ENCODE results near the gene TTLL8. TPM values are rescaled to one million over a fixed set of nuclear protein-coding genes. Genes with fewer than 3 reads are reported as not detected.
"Not testable (repeated sequence)": the region's sequence is repeated elsewhere in the genome, so short reads cannot be mapped to it uniquely, and the experiment has no call there.

TTLL8 gene
- total and polyA plus RNA-seq, 2 donors (not counting 1 experiment from before 2014, with no cell fraction given), result not detected

- Histone ChIP-seq H3K4me2 (ENCODE audit: extremely low read depth, insufficient read depth, low read length) (no peak overlapping the region), H3K27me3 (ENCODE audit: control insufficient read depth, insufficient read depth, low read length) (no peaks in the 10 kb centered on the region), H3K9me3 (ENCODE audit: control insufficient read depth, insufficient read depth, low read depth, low read length) (no peaks in the 10 kb centered on the region), H3K36me3 (ENCODE audit: control insufficient read depth, insufficient read depth, low read length) (no peaks in the 10 kb centered on the region), H3K4me3 (replicated peaks in 1 of 4; ENCODE audit: control extremely low read depth in 1 of 4, insufficient read depth in 1 of 4, low read depth in 3 of 4, low read length in 4 of 4) (no peak overlapping the region), H3K4me1 (ENCODE audit: control insufficient read depth, extremely low read depth, insufficient read depth, low read length) (no peaks in the 10 kb centered on the region), H2AFZ (ENCODE audit: low read length) (no peak overlapping the region), H4K20me1 (ENCODE audit: control insufficient read depth, extremely low read depth, insufficient read depth, low read length) (no peaks in the 10 kb centered on the region), H3K27ac (ENCODE audit: insufficient read depth, low read length) (no peak overlapping the region), H3K9ac (ENCODE audit: insufficient read depth, low read length) (no peak overlapping the region), H3K79me2 (ENCODE audit: control insufficient read depth, insufficient read depth, low read length) (no peaks in the 10 kb centered on the region)
- DNase-seq (ENCODE audit: low read depth in 2 of 2), result no peak
- TF ChIP-seq EZH2 (IDR thresholded peaks at IDR 0.05; ENCODE audit: low read length, missing control alignments) (no peak), CTCF (conservative IDR thresholded peaks at IDR 0.05 in 1 of 2, IDR thresholded peaks at IDR 0.05 in 1 of 2; ENCODE audit: low read depth in 1 of 2, low read length in 2 of 2) (no peak)
Measured at GRCh38 chr22:49991907-49992533, 66.1 kb downstream of the TTLL8 start.

- Histone ChIP-seq H3K79me2 (ENCODE audit: control insufficient read depth, insufficient read depth, low read length) (no peaks in the 10 kb centered on the region), H3K4me1 (ENCODE audit: control insufficient read depth, extremely low read depth, insufficient read depth, low read length) (no peaks in the 10 kb centered on the region), H3K4me2 (ENCODE audit: extremely low read depth, insufficient read depth, low read length) (no peak overlapping the region), H3K9ac (ENCODE audit: insufficient read depth, low read length) (no peak overlapping the region), H4K20me1 (ENCODE audit: control insufficient read depth, extremely low read depth, insufficient read depth, low read length) (no peaks in the 10 kb centered on the region), H3K36me3 (ENCODE audit: control insufficient read depth, insufficient read depth, low read length) (no peaks in the 10 kb centered on the region), H3K4me3 (replicated peaks in 1 of 4; ENCODE audit: control extremely low read depth in 1 of 4, insufficient read depth in 1 of 4, low read depth in 3 of 4, low read length in 4 of 4) (no peak overlapping the region), H3K9me3 (ENCODE audit: control insufficient read depth, insufficient read depth, low read depth, low read length) (no peaks in the 10 kb centered on the region), H2AFZ (ENCODE audit: low read length) (no peak overlapping the region), H3K27me3 (ENCODE audit: control insufficient read depth, insufficient read depth, low read length) (no peaks in the 10 kb centered on the region), H3K27ac (ENCODE audit: insufficient read depth, low read length) (no peak overlapping the region)
- no peak for DNase-seq (ENCODE audit: low read depth in 2 of 2)
- no peak for TF ChIP-seq EZH2 (IDR thresholded peaks at IDR 0.05; ENCODE audit: low read length, missing control alignments)
- TF ChIP-seq CTCF (conservative IDR thresholded peaks at IDR 0.05 in 1 of 2, IDR thresholded peaks at IDR 0.05 in 1 of 2; ENCODE audit: low read depth in 1 of 2, low read length in 2 of 2), result no peak
Measured at GRCh38 chr22:49991167-49991566, 66.9 kb downstream of the TTLL8 start.

GRCh38 chr22:49989826-49990225 lies 68.3 kb downstream of the TTLL8 start:
- H3K4me3 ChIP-seq (replicated peaks in 1 of 4; ENCODE audit: control extremely low read depth in 1 of 4, insufficient read depth in 1 of 4, low read depth in 3 of 4, low read length in 4 of 4); H3K4me1 ChIP-seq (ENCODE audit: control insufficient read depth, extremely low read depth, insufficient read depth, low read length); H4K20me1 ChIP-seq (ENCODE audit: control insufficient read depth, extremely low read depth, insufficient read depth, low read length); H3K36me3 ChIP-seq (ENCODE audit: control insufficient read depth, insufficient read depth, low read length); H3K9me3 ChIP-seq (ENCODE audit: control insufficient read depth, insufficient read depth, low read depth, low read length); H2AFZ ChIP-seq (ENCODE audit: low read length); H3K4me2 ChIP-seq (ENCODE audit: extremely low read depth, insufficient read depth, low read length); H3K27me3 ChIP-seq (ENCODE audit: control insufficient read depth, insufficient read depth, low read length); H3K79me2 ChIP-seq (ENCODE audit: control insufficient read depth, insufficient read depth, low read length); H3K27ac ChIP-seq (ENCODE audit: insufficient read depth, low read length); DNase-seq (ENCODE audit: low read depth in 2 of 2); H3K9ac ChIP-seq (ENCODE audit: insufficient read depth, low read length): not testable (repeated sequence)

All from fibroblast of lung (primary cell).